ENCODE data around the gene PGM3. TPM values are rescaled to one million over a fixed set of nuclear protein-coding genes. Genes with fewer than 3 reads are reported as not detected.

Gene PGM3
- total and polyA plus RNA-seq, 2 donors from 2014 or later = 10.3 to 31.8 TPM

- Histone ChIP-seq H3K9me3 (ENCODE audit: control insufficient read depth in 2 of 3, insufficient read depth in 1 of 3, low read length in 3 of 3) (no peaks in the 10 kb centered on the region), H3K9ac (ENCODE audit: low read length in 3 of 3) (no peak overlapping the region), H3K4me1 (ENCODE audit: control insufficient read depth in 2 of 3, insufficient read depth in 2 of 3, low read depth in 1 of 3, low read length in 3 of 3) (no peaks in the 10 kb centered on the region), H3K27me3 (ENCODE audit: control insufficient read depth, insufficient read depth, low read length) (no peaks in the 10 kb centered on the region), H3K4me3 (ENCODE audit: low read length in 3 of 3) (no peak overlapping the region), H3K27ac (ENCODE audit: low read depth in 2 of 2, low read length in 2 of 2) (no peak overlapping the region), H3K36me3 (ENCODE audit: control insufficient read depth in 2 of 3, insufficient read depth in 3 of 3, low read length in 3 of 3) (peaks cover 9 to 64% (median 31%) of the 10 kb centered on the region in 3 donors)
- intact Hi-C loops (cut with DNase I) = no loop called here
- DNase-seq (no peak), FAIRE-seq (no peak)
- TF ChIP-seq CTCF (IDR thresholded peaks at IDR 0.05; ENCODE audit: borderline replicate concordance, extremely low read depth, insufficient read depth) = no peak
These were observed 66.3 kb downstream of the PGM3 start for GRCh38 chr6:83126807-83127206.

- DNase-seq = no peak
- no peak for FAIRE-seq
- Histone ChIP-seq H3K4me3 (ENCODE audit: low read length in 3 of 3) (no peak overlapping the region), H3K9me3 (ENCODE audit: control insufficient read depth in 2 of 3, insufficient read depth in 1 of 3, low read length in 3 of 3) (no peaks in the 10 kb centered on the region), H3K9ac (ENCODE audit: low read length in 3 of 3) (no peak overlapping the region), H3K27ac (ENCODE audit: low read depth in 2 of 2, low read length in 2 of 2) (no peak overlapping the region), H3K4me1 (ENCODE audit: control insufficient read depth in 2 of 3, insufficient read depth in 2 of 3, low read depth in 1 of 3, low read length in 3 of 3) (no peaks in the 10 kb centered on the region), H3K36me3 (ENCODE audit: control insufficient read depth in 2 of 3, insufficient read depth in 3 of 3, low read length in 3 of 3) (peaks cover 9 to 62% (median 31%) of the 10 kb centered on the region in 3 donors), H3K27me3 (ENCODE audit: control insufficient read depth, insufficient read depth, low read length) (no peaks in the 10 kb centered on the region)
- intact Hi-C loops (cut with DNase I) = no loop called here
- no peak for TF ChIP-seq CTCF (IDR thresholded peaks at IDR 0.05; ENCODE audit: borderline replicate concordance, extremely low read depth, insufficient read depth)
These were observed 66.8 kb downstream of the PGM3 start for GRCh38 chr6:83126223-83126622.

- peaks cover 9 to 68% (median 31%) of the 10 kb centered on the region in 3 donors for H3K36me3 ChIP-seq (ENCODE audit: control insufficient read depth in 2 of 3, insufficient read depth in 3 of 3, low read length in 3 of 3)
- H3K27ac ChIP-seq (ENCODE audit: low read depth in 2 of 2, low read length in 2 of 2) = no peak overlapping the region
- H3K4me1 ChIP-seq (ENCODE audit: control insufficient read depth in 2 of 3, insufficient read depth in 2 of 3, low read depth in 1 of 3, low read length in 3 of 3) = no peaks in the 10 kb centered on the region
- no peak overlapping the region for H3K4me3 ChIP-seq (ENCODE audit: low read length in 3 of 3)
- H3K9ac ChIP-seq (ENCODE audit: low read length in 3 of 3) = no peak overlapping the region
- no peaks in the 10 kb centered on the region for H3K27me3 ChIP-seq (ENCODE audit: control insufficient read depth, insufficient read depth, low read length)
- FAIRE-seq = no peak
- no peak for DNase-seq
- TF ChIP-seq CTCF (IDR thresholded peaks at IDR 0.05; ENCODE audit: borderline replicate concordance, extremely low read depth, insufficient read depth) = no peak
- no peaks in the 10 kb centered on the region for H3K9me3 ChIP-seq (ENCODE audit: control insufficient read depth in 2 of 3, insufficient read depth in 1 of 3, low read length in 3 of 3)
- intact Hi-C loops (cut with DNase I) = no loop called here
These were observed 67.6 kb downstream of the PGM3 start for GRCh38 chr6:83125425-83125824.

GRCh38 chr6:83124553-83124952 lies 68.5 kb downstream of the PGM3 start:
- TF ChIP-seq CTCF (IDR thresholded peaks at IDR 0.05; ENCODE audit: borderline replicate concordance, extremely low read depth, insufficient read depth) = no peak
- DNase-seq = no peak

More at GRCh38 chr6:83124553-83124952, 68.5 kb downstream of the PGM3 start:
- peaks cover 6 to 61% (median 31%) of the 10 kb centered on the region in 3 donors for H3K36me3 ChIP-seq (ENCODE audit: control insufficient read depth in 2 of 3, insufficient read depth in 3 of 3, low read length in 3 of 3)
- no peaks in the 10 kb centered on the region for H3K9me3 ChIP-seq (ENCODE audit: control insufficient read depth in 2 of 3, insufficient read depth in 1 of 3, low read length in 3 of 3)
- FAIRE-seq = no peak
- no peak overlapping the region for H3K9ac ChIP-seq (ENCODE audit: low read length in 3 of 3)
- H3K27me3 ChIP-seq (ENCODE audit: control insufficient read depth, insufficient read depth, low read length) = no peaks in the 10 kb centered on the region
- H3K27ac ChIP-seq (ENCODE audit: low read depth in 2 of 2, low read length in 2 of 2) = no peak overlapping the region
- no peak overlapping the region for H3K4me3 ChIP-seq (ENCODE audit: low read length in 3 of 3)
- H3K4me1 ChIP-seq (ENCODE audit: control insufficient read depth in 2 of 3, insufficient read depth in 2 of 3, low read depth in 1 of 3, low read length in 3 of 3) = no peaks in the 10 kb centered on the region
- intact Hi-C loops (cut with DNase I) = no loop called here
